PC-9 (cell line): ENCODE data around the gene COL5A1.

Experiments used
- EZH2 ChIP-seq: fragments of 200-600 bp; sonication (generic); IDR thresholded peaks from 2 replicates; pipeline ENCODE4 v1.8.0; 2017; ENCODE audit warnings: antibody characterized with exemption, low read depth
- TF ChIP-seq, protein P1 (sequence below): fragments of 200-600 bp; sonication (generic); conservative IDR thresholded peaks from 2 replicates; pipeline ENCODE4 v1.6.1; 2017; ENCODE audit warnings: mixed run types, antibody characterized with exemption, mild to moderate bottlenecking, moderate library complexity

DNA sequence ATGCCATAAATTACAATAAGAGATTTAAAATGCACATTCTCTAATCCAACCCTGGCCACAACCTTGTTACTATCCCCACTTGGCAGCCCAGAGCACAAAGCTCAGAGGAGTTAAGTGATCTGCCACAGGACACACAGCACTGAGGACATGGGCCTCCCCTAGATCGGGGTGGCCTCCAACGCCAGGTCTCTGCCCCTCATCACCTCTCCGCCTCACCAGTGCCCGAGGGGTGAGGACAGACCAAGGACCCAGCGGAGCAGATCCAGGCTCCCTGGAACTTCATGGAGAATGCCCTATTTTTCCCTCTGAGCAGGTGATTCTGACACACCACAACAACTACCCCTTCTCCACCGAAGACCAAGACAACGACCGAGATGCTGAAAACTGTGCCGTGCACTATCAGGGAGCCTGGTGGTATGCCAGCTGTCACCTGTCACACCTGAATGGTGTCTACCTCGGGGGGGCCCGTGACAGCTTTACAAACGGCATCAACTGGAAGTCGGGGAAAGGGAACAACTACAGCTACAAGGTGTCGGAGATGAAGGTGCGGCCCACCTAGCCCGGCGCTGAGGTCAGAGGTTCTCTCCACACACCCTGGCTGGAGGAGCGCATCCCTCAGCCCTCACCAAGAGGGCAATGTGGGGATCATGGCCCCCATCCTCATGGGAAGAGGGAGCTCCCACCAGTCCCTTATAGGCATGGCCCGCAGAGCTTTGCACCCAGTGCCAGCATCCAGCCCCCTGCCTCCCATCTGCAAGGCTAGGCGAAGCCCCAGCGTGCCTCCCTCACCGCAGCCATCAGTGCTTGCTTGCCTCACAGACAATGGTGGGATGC is 226.5 kb downstream of the COL5A1 start:
- TF ChIP-seq, protein P1, sequence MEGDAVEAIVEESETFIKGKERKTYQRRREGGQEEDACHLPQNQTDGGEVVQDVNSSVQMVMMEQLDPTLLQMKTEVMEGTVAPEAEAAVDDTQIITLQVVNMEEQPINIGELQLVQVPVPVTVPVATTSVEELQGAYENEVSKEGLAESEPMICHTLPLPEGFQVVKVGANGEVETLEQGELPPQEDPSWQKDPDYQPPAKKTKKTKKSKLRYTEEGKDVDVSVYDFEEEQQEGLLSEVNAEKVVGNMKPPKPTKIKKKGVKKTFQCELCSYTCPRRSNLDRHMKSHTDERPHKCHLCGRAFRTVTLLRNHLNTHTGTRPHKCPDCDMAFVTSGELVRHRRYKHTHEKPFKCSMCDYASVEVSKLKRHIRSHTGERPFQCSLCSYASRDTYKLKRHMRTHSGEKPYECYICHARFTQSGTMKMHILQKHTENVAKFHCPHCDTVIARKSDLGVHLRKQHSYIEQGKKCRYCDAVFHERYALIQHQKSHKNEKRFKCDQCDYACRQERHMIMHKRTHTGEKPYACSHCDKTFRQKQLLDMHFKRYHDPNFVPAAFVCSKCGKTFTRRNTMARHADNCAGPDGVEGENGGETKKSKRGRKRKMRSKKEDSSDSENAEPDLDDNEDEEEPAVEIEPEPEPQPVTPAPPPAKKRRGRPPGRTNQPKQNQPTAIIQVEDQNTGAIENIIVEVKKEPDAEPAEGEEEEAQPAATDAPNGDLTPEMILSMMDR: no peak
- no peak for TF ChIP-seq EZH2
